ENCODE data around the gene SFXN2.
"Not testable (repeated sequence)": the region's sequence is repeated elsewhere in the genome, so short reads cannot be mapped to it uniquely, and the experiment has no call there.

The SFXN2 gene

DNA sequence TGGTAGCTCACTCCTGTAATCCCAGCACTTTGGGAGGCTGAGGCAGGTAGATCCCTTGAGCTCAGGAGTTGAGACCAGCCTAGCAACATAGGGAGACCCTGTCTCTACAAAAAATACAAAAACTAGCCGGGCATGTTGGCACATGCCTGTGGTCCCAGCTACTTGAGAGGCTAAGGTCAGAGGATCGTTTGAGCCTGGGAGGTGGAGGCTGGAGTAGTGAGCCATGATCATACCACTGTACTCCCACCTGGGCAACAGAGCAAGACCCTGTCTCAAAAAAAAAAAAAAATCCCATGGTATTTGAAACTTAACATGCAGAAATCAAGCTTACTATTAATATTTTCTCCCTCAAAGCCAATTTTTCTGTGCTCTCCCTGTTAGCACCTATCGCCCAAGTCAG is 5.9 kb downstream of the SFXN2 start:
- DNase-seq (ENCODE audit: low spot score) = no peak

GRCh38 chr10:102720775-102721301 is 6.4 kb downstream of the SFXN2 start:
- no peak for DNase-seq (ENCODE audit: low spot score)

DNA sequence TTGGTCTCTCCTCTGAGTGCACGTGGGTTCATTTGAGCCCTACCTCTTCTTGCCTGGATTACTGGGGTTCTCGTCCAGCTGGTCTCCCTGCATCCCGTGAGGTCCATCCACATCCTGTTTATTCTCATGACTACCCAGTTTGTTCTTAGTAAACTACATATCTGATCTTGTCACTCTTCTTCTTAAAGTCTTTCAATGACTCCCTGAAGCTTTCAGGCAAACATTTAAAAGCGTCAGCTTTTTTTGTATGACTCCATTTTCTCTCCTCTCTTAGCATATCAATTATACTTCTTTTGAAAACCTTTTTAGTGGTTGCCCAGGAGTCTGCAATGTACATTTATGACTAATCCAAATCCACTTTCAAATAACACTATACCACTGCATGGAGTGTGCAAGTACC is 7.5 kb downstream of the SFXN2 start:
- no peak for DNase-seq (ENCODE audit: low spot score)

- no peak for DNase-seq (ENCODE audit: low spot score)
These were observed 9.6 kb downstream of the SFXN2 start for GRCh38 chr10:102723989-102724388.

GRCh38 chr10:102726274-102726673 is 11.8 kb downstream of the SFXN2 start:
- DNase-seq (ENCODE audit: low spot score) = no peak

GRCh38 chr10:102727037-102727818 is 12.8 kb downstream of the SFXN2 start:
- no peak for DNase-seq (ENCODE audit: low spot score)

GRCh38 chr10:102729029-102730026 is 14.9 kb downstream of the SFXN2 start:
- peak; percentile 75 for DNase-seq (ENCODE audit: low spot score)

GRCh38 chr10:102731222-102731800 is 16.9 kb downstream of the SFXN2 start:
- no peak for DNase-seq (ENCODE audit: low spot score)

DNA sequence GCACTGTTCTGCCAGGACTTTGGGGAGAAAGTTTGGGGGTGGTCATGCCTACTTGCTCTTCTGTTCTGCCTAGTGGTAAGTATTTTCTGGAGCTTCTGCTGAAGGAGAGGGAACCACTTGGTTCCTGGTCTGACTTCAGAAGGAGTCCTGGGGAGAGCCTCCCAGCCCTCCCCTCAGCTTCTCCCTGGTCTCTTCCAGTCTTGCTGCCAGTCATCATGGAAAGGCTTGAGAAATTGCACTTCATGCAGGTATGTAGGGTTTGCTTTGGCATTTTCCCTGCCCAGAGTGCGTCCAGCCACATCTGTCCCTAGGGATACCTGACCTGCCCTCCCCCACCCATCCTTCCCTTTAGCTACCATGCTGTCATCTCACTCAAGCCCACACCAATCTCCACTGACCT is 18.2 kb downstream of the SFXN2 start:
- no peak for DNase-seq (ENCODE audit: low spot score)

DNA sequence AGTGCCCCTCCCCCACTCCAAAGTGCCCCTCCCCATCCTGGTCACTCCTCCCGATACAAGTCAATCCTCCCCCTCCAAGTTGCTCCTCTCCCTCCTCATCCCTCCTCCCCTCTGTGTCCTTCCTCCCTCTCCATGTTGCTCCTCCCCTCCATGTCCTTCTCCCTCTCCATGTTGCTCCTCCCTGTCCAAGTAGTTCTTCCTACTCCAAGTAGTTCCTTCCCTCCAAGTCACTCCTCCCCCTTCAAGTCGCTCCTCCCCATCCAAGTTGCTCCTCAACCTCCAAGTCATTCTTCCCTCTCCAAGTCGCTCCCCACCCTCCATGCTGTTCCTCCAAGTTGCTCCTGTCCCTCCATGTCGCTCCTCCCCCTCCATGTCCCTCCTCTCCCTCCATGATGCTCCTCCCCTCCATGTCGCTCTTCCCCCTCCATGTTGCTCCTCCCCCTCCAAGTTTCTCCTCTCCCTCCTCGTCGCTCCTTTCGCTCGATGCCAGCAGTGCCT is 20.7 kb downstream of the SFXN2 start:
- no peak for DNase-seq (ENCODE audit: low spot score)

DNA sequence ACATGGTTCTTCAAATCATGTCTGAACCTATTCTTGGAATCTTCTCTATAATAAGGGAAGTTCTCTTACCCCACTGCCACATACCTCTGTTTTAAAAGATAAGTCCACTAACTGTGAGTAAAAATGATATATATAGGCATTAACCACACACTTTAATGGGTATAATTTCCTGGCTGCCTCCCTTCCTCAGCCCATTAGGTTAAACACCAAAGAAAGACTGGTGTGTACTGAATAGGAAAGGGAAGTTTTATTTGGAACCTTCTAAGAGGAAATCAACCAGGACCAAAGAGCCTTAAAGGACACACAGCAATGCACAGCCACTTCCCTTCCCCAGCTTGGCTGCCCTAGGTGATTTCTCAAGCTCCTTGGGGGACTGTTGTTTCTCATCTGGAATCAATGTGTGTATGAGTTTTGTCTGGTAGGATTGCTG is 24.3 kb downstream of the SFXN2 start:
- DNase-seq (ENCODE audit: low spot score) = no peak

GRCh38 chr10:102740229-102740628 is 25.8 kb downstream of the SFXN2 start:
- DNase-seq (ENCODE audit: low spot score) = no peak

DNA sequence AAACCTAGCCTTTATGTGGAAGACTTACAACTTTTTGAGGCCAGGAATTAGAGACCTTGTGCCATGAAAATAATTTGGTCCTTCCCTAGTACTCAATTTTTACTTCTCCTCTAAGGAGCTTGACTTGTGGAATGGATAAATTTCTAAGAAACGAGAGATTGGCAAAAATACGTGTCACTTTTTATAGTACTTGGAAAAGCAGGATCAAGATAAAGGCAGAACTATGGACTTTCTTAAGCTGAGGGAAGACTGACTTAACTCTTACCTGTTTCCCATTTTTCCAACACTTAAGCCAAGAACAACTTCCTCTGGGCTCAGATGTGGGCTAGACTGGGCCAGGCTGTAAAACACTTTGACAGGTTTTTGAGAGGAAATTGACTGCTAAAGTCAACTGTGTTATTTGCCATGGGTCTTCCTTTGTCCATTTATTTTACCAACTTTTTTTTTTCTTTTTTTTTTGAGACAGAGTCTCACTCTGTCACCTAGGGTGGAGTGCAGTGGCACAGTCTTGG is 27.3 kb downstream of the SFXN2 start:
- DNase-seq (ENCODE audit: low spot score) = no peak

GRCh38 chr10:102742313-102742712 is 27.9 kb downstream of the SFXN2 start:
- DNase-seq (ENCODE audit: low spot score) = not testable (repeated sequence)

GRCh38 chr10:102743078-102743587 is 28.7 kb downstream of the SFXN2 start:
- DNase-seq (ENCODE audit: low spot score) = no peak

DNA sequence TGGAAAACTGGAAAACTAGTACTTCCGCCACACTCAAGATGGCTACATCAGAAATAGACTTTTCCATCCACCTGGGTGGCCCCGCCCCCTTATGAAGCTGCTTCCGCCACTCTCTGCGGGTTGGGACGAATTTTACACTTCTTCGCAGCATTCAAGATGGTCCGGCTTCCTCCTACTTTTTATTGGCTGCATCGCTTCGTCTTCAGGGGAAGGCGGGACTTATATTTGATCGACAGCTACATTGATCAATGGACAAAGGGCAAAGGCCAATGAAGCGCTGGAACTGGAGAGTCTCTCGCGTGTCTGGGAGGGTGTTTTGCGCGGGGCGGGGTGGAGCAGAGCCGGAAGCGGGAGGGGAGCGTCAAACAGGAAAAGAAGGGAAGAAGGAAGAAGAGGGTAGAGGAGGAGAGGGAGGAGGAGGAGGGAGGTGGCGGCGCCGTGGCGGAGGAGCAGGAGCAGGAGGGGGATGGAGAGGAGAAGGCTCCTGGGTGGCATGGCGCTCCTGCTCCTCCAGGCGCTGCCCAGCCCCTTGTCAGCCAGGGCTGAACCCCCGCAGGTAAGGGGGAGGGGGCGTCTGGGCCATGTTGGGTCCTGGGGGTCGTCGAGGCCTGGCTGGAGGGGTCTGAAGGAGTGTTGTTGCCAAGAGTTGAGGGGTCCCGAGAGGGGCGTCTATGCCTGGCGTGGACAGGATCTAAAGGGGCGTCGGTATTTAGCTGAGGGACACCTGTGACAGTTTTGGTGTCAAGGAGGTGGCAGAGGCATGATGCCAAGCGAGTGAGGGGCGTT is 29.3 kb downstream of the SFXN2 start, which contains the start of gene WBP1L:
Gene WBP1L (plus strand): TSS at position 361 of the 786 bp plus-strand sequence. CDS start 106 bp downstream, at position 467.
- DNase-seq (ENCODE audit: low spot score) = peak; percentile 99

- peak; percentile 21 for DNase-seq (ENCODE audit: low spot score)
These were observed 30.1 kb downstream of the SFXN2 start for GRCh38 chr10:102744374-102745051.

DNA sequence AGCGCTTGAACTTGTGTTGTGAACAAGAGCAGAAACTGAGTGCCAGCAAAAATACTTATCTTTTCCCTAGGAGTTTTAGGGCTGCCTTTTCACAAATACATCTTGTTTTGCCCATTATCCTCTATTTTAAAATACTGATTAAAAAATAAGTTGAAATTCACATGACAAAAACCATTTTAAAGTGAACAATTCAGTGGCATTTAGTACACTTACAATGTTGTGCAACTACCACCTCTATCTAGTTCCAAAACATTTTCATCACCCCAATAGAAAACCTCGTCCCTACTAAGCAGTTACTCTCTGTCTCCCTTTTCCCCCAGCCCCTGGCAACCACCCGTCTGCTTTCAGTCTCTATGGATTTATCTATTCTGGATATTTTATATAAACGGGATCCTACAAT is 30.7 kb downstream of the SFXN2 start:
- no peak for DNase-seq (ENCODE audit: low spot score)

- DNase-seq (ENCODE audit: low spot score) = no peak
These were observed 38.0 kb downstream of the SFXN2 start for GRCh38 chr10:102752266-102752930.
